ENCODE measurements around the gene ACOXL. TPM values are rescaled to one million over a fixed set of nuclear protein-coding genes. Genes with fewer than 3 reads are reported as not detected.

Gene ACOXL
- total and polyA plus RNA-seq, 5 donors from 2014 or later: 0.17 TPM; not detected in 4

DNA sequence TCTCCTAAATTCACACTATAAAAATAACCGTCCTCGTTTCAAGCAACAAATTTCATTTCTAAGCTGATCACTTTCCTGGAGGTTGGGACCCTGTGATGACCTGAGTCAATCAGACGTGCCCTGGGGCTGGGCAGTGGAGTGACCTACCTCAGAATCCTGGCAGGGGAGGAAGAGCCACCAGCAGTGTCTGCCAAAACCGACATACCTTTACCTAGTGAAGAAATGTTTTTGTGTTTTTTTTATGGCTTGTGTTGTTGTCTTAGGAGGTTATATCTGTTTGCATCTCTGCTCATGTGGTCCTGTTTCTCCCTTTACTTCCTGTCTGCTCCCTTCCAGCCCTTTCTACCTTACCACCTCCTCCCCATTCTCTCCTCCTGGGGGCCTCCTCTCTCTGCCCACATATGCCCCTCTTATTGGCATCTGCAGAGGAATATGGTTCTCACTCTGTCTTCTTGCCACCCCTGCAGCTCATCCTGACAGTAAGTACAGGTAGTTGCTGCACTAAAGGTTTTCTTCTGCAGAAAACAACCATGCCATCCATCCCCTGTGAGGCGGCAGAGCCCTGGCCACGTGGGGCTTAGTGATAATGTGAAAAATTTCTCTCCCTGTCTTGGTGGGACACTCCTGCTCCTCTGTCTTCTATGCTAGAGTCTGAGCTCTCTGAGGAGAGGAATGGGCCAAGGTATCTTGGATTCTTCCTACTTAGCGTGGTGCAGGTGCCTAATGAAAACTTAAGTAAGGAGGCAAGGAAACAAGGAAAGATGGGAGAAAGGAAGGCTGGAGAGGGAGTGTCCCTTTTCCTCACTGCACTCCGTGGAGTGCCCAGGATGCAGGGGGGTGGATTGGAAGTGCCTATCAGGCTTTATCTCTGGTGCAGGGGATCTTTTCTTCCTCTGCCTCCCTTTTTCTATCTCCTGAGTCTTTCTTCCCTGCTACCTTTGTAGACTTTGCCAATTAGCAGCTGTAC lies 15.4 kb downstream of the ACOXL start:
- peaks cover 12 to 21% (median 13%) of the 10 kb centered on the region in 4 donors for H3K4me1 Mint-ChIP-seq

GRCh38 chr2:110748489-110748867 lies 16.1 kb downstream of the ACOXL start:
- peak; percentile 18 to 91 (median 48) for DNase-seq
- ATAC-seq (ENCODE audit: low read depth in 2 of 2): peak; percentile 87 to 89
- peaks cover 19% of the 10 kb centered on the region for H3K4me1 ChIP-seq (ENCODE audit: control insufficient read depth, insufficient read depth, low read length, poor library complexity, severe bottlenecking)
- Mint-ChIP-seq H3K9me3 (no peaks in the 10 kb centered on the region), H3K4me3 (peak overlapping the region; percentile 4 to 72 (median 36)), H3K27ac (peak overlapping the region in 1 of 3 donors; percentile 66), H3K36me3 (no peaks in the 10 kb centered on the region), H3K4me1 (peaks cover 12 to 21% (median 13%) of the 10 kb centered on the region in 4 donors), H3K27me3 (peaks cover 13% of the 10 kb centered on the region)
- H3K27ac ChIP-seq (ENCODE audit: insufficient read depth, low read length, poor library complexity, severe bottlenecking): peak overlapping the region; percentile 42
- H3K36me3 ChIP-seq (ENCODE audit: control insufficient read depth, insufficient read depth, low read length): no peaks in the 10 kb centered on the region
- H3K27me3 ChIP-seq (ENCODE audit: control insufficient read depth, insufficient read depth, low read length): peaks cover 5% of the 10 kb centered on the region
- H3K9me3 ChIP-seq (ENCODE audit: control insufficient read depth in 2 of 2, low read length in 2 of 2): no peaks in the 10 kb centered on the region
- peak overlapping the region; percentile 70 for H3K4me3 ChIP-seq (ENCODE audit: low read depth, low read length)

More for the DNA sequence above, 15.4 kb downstream of the ACOXL start:
- peak overlapping the region; percentile 42 for H3K27ac ChIP-seq (ENCODE audit: insufficient read depth, low read length, poor library complexity, severe bottlenecking)
- Mint-ChIP-seq H3K36me3 (no peaks in the 10 kb centered on the region), H3K27ac (peak overlapping the region; percentile 47 to 72 (median 66)), H3K4me3 (peak overlapping the region in 3 of 4 donors; percentile 4 to 72 (median 50)), H3K9me3 (no peaks in the 10 kb centered on the region), H3K27me3 (peaks cover 13% of the 10 kb centered on the region)
- H3K4me3 ChIP-seq (ENCODE audit: low read depth, low read length): peak overlapping the region; percentile 70
- no peak for ATAC-seq (ENCODE audit: low read depth in 2 of 2)
- H3K36me3 ChIP-seq (ENCODE audit: control insufficient read depth, insufficient read depth, low read length): no peaks in the 10 kb centered on the region
- H3K27me3 ChIP-seq (ENCODE audit: control insufficient read depth, insufficient read depth, low read length): peaks cover 5% of the 10 kb centered on the region
- DNase-seq: no peak
- peaks cover 19% of the 10 kb centered on the region for H3K4me1 ChIP-seq (ENCODE audit: control insufficient read depth, insufficient read depth, low read length, poor library complexity, severe bottlenecking)
- no peaks in the 10 kb centered on the region for H3K9me3 ChIP-seq (ENCODE audit: control insufficient read depth in 2 of 2, low read length in 2 of 2)

DNA sequence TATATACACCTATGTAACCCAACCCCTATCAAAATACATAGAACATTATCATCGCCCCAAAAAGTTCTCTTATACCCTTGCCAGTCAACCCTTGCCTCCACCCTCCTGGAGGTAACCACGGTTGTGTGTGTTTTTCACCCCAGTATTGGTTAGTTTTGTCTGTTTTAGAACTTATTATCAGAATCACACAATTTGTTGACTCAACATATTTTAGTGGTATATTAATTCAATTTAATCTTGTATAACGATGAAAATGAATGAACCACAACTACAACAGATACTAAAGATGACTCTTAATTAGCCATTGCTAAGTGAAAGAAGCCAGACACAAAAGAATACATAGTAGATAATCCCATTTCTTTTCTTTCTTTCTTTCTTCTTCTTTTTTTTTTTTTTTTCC lies 19.3 kb downstream of the ACOXL start:
- no peak overlapping the region for H3K27ac ChIP-seq (ENCODE audit: insufficient read depth, low read length, poor library complexity, severe bottlenecking)
- H3K4me3 Mint-ChIP-seq: no peak overlapping the region
- H3K4me1 Mint-ChIP-seq: peaks cover 12 to 21% (median 13%) of the 10 kb centered on the region in 4 donors
- DNase-seq: no peak
- H3K9me3 ChIP-seq (ENCODE audit: control insufficient read depth in 2 of 2, low read length in 2 of 2): no peaks in the 10 kb centered on the region
- no peak overlapping the region for H3K4me3 ChIP-seq (ENCODE audit: low read depth, low read length)
- peaks cover 19% of the 10 kb centered on the region for H3K4me1 ChIP-seq (ENCODE audit: control insufficient read depth, insufficient read depth, low read length, poor library complexity, severe bottlenecking)
- ATAC-seq (ENCODE audit: low read depth in 2 of 2): no peak
- no peaks in the 10 kb centered on the region for H3K36me3 ChIP-seq (ENCODE audit: control insufficient read depth, insufficient read depth, low read length)
- H3K9me3 Mint-ChIP-seq: no peaks in the 10 kb centered on the region
- no peak overlapping the region for H3K27ac Mint-ChIP-seq
- peaks cover 13% of the 10 kb centered on the region for H3K27me3 Mint-ChIP-seq
- H3K36me3 Mint-ChIP-seq: no peaks in the 10 kb centered on the region
- no peaks in the 10 kb centered on the region for H3K27me3 ChIP-seq (ENCODE audit: control insufficient read depth, insufficient read depth, low read length)

DNA sequence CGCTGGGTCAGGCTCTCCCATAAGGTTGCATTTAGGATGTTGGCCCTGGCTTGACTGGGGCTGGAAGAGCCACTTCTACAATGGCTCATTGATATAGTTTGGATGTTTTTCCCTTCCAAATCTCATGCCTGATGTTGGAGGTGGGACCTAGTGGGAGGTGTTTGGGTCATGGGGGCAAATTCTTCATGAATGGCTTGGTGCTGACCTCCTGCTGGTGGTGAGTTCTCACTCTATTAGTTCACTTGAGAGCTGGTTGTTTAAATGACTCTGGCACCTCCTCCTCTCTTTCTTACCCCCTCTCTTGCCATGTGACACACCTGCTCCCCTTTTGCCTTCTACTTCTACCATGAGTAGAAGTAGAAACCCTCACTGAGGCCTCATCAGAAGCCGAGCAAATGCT lies 20.5 kb downstream of the ACOXL start:
- Mint-ChIP-seq H3K9me3 (no peaks in the 10 kb centered on the region), H3K27me3 (peaks cover 19% of the 10 kb centered on the region), H3K36me3 (no peaks in the 10 kb centered on the region), H3K4me1 (peaks cover 8 to 13% (median 10%) of the 10 kb centered on the region in 4 donors), H3K27ac (no peak overlapping the region), H3K4me3 (no peak overlapping the region)
- ATAC-seq (ENCODE audit: low read depth in 2 of 2) (no peak), DNase-seq (no peak)
- no peaks in the 10 kb centered on the region for H3K9me3 ChIP-seq (ENCODE audit: control insufficient read depth in 2 of 2, low read length in 2 of 2)
- H3K36me3 ChIP-seq (ENCODE audit: control insufficient read depth, insufficient read depth, low read length): no peaks in the 10 kb centered on the region
- H3K27me3 ChIP-seq (ENCODE audit: control insufficient read depth, insufficient read depth, low read length): no peaks in the 10 kb centered on the region
- no peak overlapping the region for H3K27ac ChIP-seq (ENCODE audit: insufficient read depth, low read length, poor library complexity, severe bottlenecking)
- peaks cover 12% of the 10 kb centered on the region for H3K4me1 ChIP-seq (ENCODE audit: control insufficient read depth, insufficient read depth, low read length, poor library complexity, severe bottlenecking)
- no peak overlapping the region for H3K4me3 ChIP-seq (ENCODE audit: low read depth, low read length)

- no peaks in the 10 kb centered on the region for H3K36me3 Mint-ChIP-seq
- H3K27me3 Mint-ChIP-seq: peaks cover 38% of the 10 kb centered on the region
- H3K4me1 Mint-ChIP-seq: no peaks in the 10 kb centered on the region
- peaks cover 0 to 12% (median 3%) of the 10 kb centered on the region in 7 donors for H3K9me3 Mint-ChIP-seq
- Histone ChIP-seq H3K9me3 (ENCODE audit: control insufficient read depth in 2 of 2, low read length in 2 of 2) (peaks cover 11 to 14% of the 10 kb centered on the region in 2 experiments), H3K27me3 (ENCODE audit: control insufficient read depth, insufficient read depth, low read length) (peaks cover 10% of the 10 kb centered on the region), H3K27ac (ENCODE audit: insufficient read depth, low read length, poor library complexity, severe bottlenecking) (no peak overlapping the region), H3K4me1 (ENCODE audit: control insufficient read depth, insufficient read depth, low read length, poor library complexity, severe bottlenecking) (no peaks in the 10 kb centered on the region), H3K4me3 (ENCODE audit: low read depth, low read length) (no peak overlapping the region), H3K36me3 (ENCODE audit: control insufficient read depth, insufficient read depth, low read length) (no peaks in the 10 kb centered on the region)
- DNase-seq: peak in 2 of 3 donors; percentile 26 to 31
- H3K4me3 Mint-ChIP-seq: no peak overlapping the region
- H3K27ac Mint-ChIP-seq: no peak overlapping the region
- no peak for ATAC-seq (ENCODE audit: low read depth in 2 of 2)
Measured at GRCh38 chr2:110755491-110756078, 23.2 kb downstream of the ACOXL start.

GRCh38 chr2:110759411-110759810 lies 27.0 kb downstream of the ACOXL start:
- Mint-ChIP-seq H3K9me3 (peaks cover 0 to 12% (median 4%) of the 10 kb centered on the region in 7 donors), H3K4me1 (no peaks in the 10 kb centered on the region), H3K4me3 (no peak overlapping the region), H3K27me3 (peaks cover 59% of the 10 kb centered on the region), H3K36me3 (no peaks in the 10 kb centered on the region), H3K27ac (no peak overlapping the region)
- Histone ChIP-seq H3K4me1 (ENCODE audit: control insufficient read depth, insufficient read depth, low read length, poor library complexity, severe bottlenecking) (no peaks in the 10 kb centered on the region), H3K27me3 (ENCODE audit: control insufficient read depth, insufficient read depth, low read length) (peaks cover 16% of the 10 kb centered on the region), H3K27ac (ENCODE audit: insufficient read depth, low read length, poor library complexity, severe bottlenecking) (no peak overlapping the region), H3K4me3 (ENCODE audit: low read depth, low read length) (no peak overlapping the region), H3K36me3 (ENCODE audit: control insufficient read depth, insufficient read depth, low read length) (no peaks in the 10 kb centered on the region), H3K9me3 (ENCODE audit: control insufficient read depth in 2 of 2, low read length in 2 of 2) (peaks cover 11 to 14% of the 10 kb centered on the region in 2 experiments)
- ATAC-seq (ENCODE audit: low read depth in 2 of 2) (no peak), DNase-seq (no peak)

GRCh38 chr2:110764931-110765330 lies 32.6 kb downstream of the ACOXL start:
- Mint-ChIP-seq H3K9me3 (peaks cover 0 to 4% (median 3%) of the 10 kb centered on the region in 7 donors), H3K36me3 (no peaks in the 10 kb centered on the region), H3K4me1 (no peaks in the 10 kb centered on the region), H3K4me3 (no peak overlapping the region), H3K27me3 (peaks cover 49% of the 10 kb centered on the region), H3K27ac (no peak overlapping the region)
- Histone ChIP-seq H3K4me1 (ENCODE audit: control insufficient read depth, insufficient read depth, low read length, poor library complexity, severe bottlenecking) (no peaks in the 10 kb centered on the region), H3K36me3 (ENCODE audit: control insufficient read depth, insufficient read depth, low read length) (no peaks in the 10 kb centered on the region), H3K4me3 (ENCODE audit: low read depth, low read length) (no peak overlapping the region), H3K27ac (ENCODE audit: insufficient read depth, low read length, poor library complexity, severe bottlenecking) (no peak overlapping the region), H3K9me3 (ENCODE audit: control insufficient read depth in 2 of 2, low read length in 2 of 2) (peaks cover 0 to 5% of the 10 kb centered on the region in 2 experiments), H3K27me3 (ENCODE audit: control insufficient read depth, insufficient read depth, low read length) (peaks cover 14% of the 10 kb centered on the region)
- ATAC-seq (ENCODE audit: low read depth in 2 of 2): no peak
- no peak for DNase-seq
